NCI-H526 (cell line): Measurements from ENCODE around the gene TMEM191C.
"Not testable (repeated sequence)": the region's sequence is repeated elsewhere in the genome, so short reads cannot be mapped to it uniquely, and the experiment has no call there.

Source experiments
- DNase-seq, 2 experiments: peaks; one replicate each; lab custom pipeline; 2025; lab: John Stamatoyannopoulos, UW

The TMEM191C gene

GRCh38 chr22:21473664-21474063 lies 6.5 kb downstream of the TMEM191C start:
- DNase-seq, result not testable (repeated sequence)

GRCh38 chr22:21484039-21484438 lies 16.9 kb downstream of the TMEM191C start:
- not testable (repeated sequence) for DNase-seq

- DNase-seq, result not testable (repeated sequence)
These were observed 20.5 kb downstream of the TMEM191C start for GRCh38 chr22:21487723-21488122.

- DNase-seq, result not testable (repeated sequence)
These were observed 22.0 kb downstream of the TMEM191C start for GRCh38 chr22:21489149-21489680.

GRCh38 chr22:21490556-21490955 lies 23.4 kb downstream of the TMEM191C start:
- DNase-seq, result not testable (repeated sequence)

GRCh38 chr22:21492271-21492670 lies 25.1 kb downstream of the TMEM191C start:
- not testable (repeated sequence) for DNase-seq

- not testable (repeated sequence) for DNase-seq
These were observed 26.9 kb downstream of the TMEM191C start for GRCh38 chr22:21493789-21494782.

GRCh38 chr22:21497984-21498383 lies 30.8 kb downstream of the TMEM191C start:
- not testable (repeated sequence) for DNase-seq

GRCh38 chr22:21498489-21498888 lies 31.3 kb downstream of the TMEM191C start:
- not testable (repeated sequence) for DNase-seq

GRCh38 chr22:21499623-21500506 lies 32.7 kb downstream of the TMEM191C start:
- DNase-seq, result not testable (repeated sequence)

GRCh38 chr22:21510397-21510796 lies 43.2 kb downstream of the TMEM191C start:
- DNase-seq, result not testable (repeated sequence)

- not testable (repeated sequence) for DNase-seq
These were observed 44.8 kb downstream of the TMEM191C start for GRCh38 chr22:21512022-21512421.

- not testable (repeated sequence) for DNase-seq
These were observed 46.9 kb downstream of the TMEM191C start for GRCh38 chr22:21514117-21514516.

GRCh38 chr22:21515234-21515633 lies 48.0 kb downstream of the TMEM191C start:
- not testable (repeated sequence) for DNase-seq

GRCh38 chr22:21516522-21516921 lies 49.3 kb downstream of the TMEM191C start:
- DNase-seq, result not testable (repeated sequence)

- DNase-seq, result not testable (repeated sequence)
These were observed 50.0 kb downstream of the TMEM191C start for GRCh38 chr22:21516970-21517764.
